Immature natural killer cell (primary cell): Measurements from ENCODE around the gene LGALS9B. TPM values are rescaled to one million over a fixed set of nuclear protein-coding genes. Genes with fewer than 3 reads are reported as not detected.
"Not testable (repeated sequence)": the region's sequence is repeated elsewhere in the genome, so short reads cannot be mapped to it uniquely, and the experiment has no call there.

ENCODE experiments used
- DNase-seq, 3 donors: peaks; one replicate each; pipeline ENCODE4 v3.0.0; 2022; ENCODE audit warnings: mixed read lengths in 1 of 3
- H3K27ac Mint-ChIP-seq, 6 donors: one replicate each; pipeline ENCODE4 v1.8.0; 2020; ENCODE audit warnings: mixed read lengths in 6 of 6, mild to moderate bottlenecking in 5 of 6, inconsistent platforms in 4 of 6, moderate library complexity in 3 of 6
- H3K27me3 Mint-ChIP-seq, 3 donors: one replicate each; pipeline ENCODE4 v1.8.0; 2020 to 2021; ENCODE audit warnings: low read depth in 3 of 3, mild to moderate bottlenecking in 3 of 3, mixed read lengths in 3 of 3, moderate library complexity in 3 of 3, inconsistent platforms in 1 of 3
- H3K36me3 Mint-ChIP-seq, 3 donors: one replicate each; pipeline ENCODE4 v1.8.0; 2020; ENCODE audit warnings: mixed read lengths in 3 of 3, inconsistent platforms in 2 of 3, mild to moderate bottlenecking in 2 of 3
- H3K4me1 Mint-ChIP-seq, 2 donors: one replicate each; pipeline ENCODE4 v1.8.0; 2020; ENCODE audit warnings: inconsistent platforms in 2 of 2, mild to moderate bottlenecking in 2 of 2, mixed read lengths in 2 of 2, moderate library complexity in 1 of 2
- H3K4me3 Mint-ChIP-seq, 5 donors: one replicate each; pipeline ENCODE4 v1.8.0; 2020; ENCODE audit warnings: mild to moderate bottlenecking in 5 of 5, mixed read lengths in 5 of 5, inconsistent platforms in 3 of 5, moderate library complexity in 3 of 5
- H3K9me3 Mint-ChIP-seq, 6 donors: one replicate each; pipeline ENCODE4 v1.8.0; 2020; ENCODE audit warnings: mild to moderate bottlenecking in 6 of 6, mixed read lengths in 6 of 6, inconsistent platforms in 4 of 6, moderate library complexity in 3 of 6
- polyA plus RNA-seq, 3 donors: library from polyadenylated mRNA; unstranded; fragments of 300-500 nt; fragmentation: Illumina TruSeq; gene quantifications; one replicate each; pipeline ENCODE4 v1.2.3, GENCODE V29; 2021

Gene LGALS9B
- polyA plus RNA-seq, 3 donors from 2014 or later = 20.9 to 23.8 (median 22.3) TPM

GRCh38 chr17:20416381-20416911 is 50.9 kb downstream of the LGALS9B start:
- not testable (repeated sequence) for H3K4me1 Mint-ChIP-seq, H3K27ac Mint-ChIP-seq, H3K36me3 Mint-ChIP-seq, H3K9me3 Mint-ChIP-seq, H3K27me3 Mint-ChIP-seq, DNase-seq, H3K4me3 Mint-ChIP-seq

GRCh38 chr17:20415479-20415878 is 51.9 kb downstream of the LGALS9B start:
- H3K9me3 Mint-ChIP-seq, DNase-seq, H3K27ac Mint-ChIP-seq, H3K36me3 Mint-ChIP-seq, H3K27me3 Mint-ChIP-seq, H3K4me3 Mint-ChIP-seq, H3K4me1 Mint-ChIP-seq: not testable (repeated sequence)

GRCh38 chr17:20401306-20402022 is 65.9 kb downstream of the LGALS9B start:
- not testable (repeated sequence) for DNase-seq, H3K4me1 Mint-ChIP-seq, H3K27me3 Mint-ChIP-seq, H3K9me3 Mint-ChIP-seq, H3K36me3 Mint-ChIP-seq, H3K27ac Mint-ChIP-seq, H3K4me3 Mint-ChIP-seq

- not testable (repeated sequence) for H3K9me3 Mint-ChIP-seq, H3K4me1 Mint-ChIP-seq, H3K4me3 Mint-ChIP-seq, H3K36me3 Mint-ChIP-seq, DNase-seq, H3K27ac Mint-ChIP-seq, H3K27me3 Mint-ChIP-seq
These were observed 66.6 kb downstream of the LGALS9B start for GRCh38 chr17:20400559-20401305.

Other genes starting within 250 kb of the LGALS9B start
- not detected for gene CDRT15L2, start 112.2 kb upstream of the LGALS9B start, polyA plus RNA-seq